Measurements from ENCODE around the gene APRT. TPM values are rescaled to one million over a fixed set of nuclear protein-coding genes. Genes with fewer than 3 reads are reported as not detected.

Gene APRT
- total and polyA plus RNA-seq, 9 of the 15 experiments (the other 6 are each of a cell fraction or from before 2014, with no cell fraction given) = 41.7 to 409 (median 146) TPM

GRCh38 chr16:88799569-88800276 lies 12.0 kb downstream of the APRT start (continued):
- no peak for TF ChIP-seq KAT7 (CRISPR knock-in tag; IDR thresholded peaks at IDR 0.05; ENCODE audit: borderline replicate concordance)
- no peak for TF ChIP-seq ZNF436 (CRISPR knock-in tag; IDR thresholded peaks at IDR 0.05)
- no peak for TF ChIP-seq RFX7 (CRISPR knock-in tag; IDR thresholded peaks at IDR 0.05)
- TF ChIP-seq, protein P1, sequence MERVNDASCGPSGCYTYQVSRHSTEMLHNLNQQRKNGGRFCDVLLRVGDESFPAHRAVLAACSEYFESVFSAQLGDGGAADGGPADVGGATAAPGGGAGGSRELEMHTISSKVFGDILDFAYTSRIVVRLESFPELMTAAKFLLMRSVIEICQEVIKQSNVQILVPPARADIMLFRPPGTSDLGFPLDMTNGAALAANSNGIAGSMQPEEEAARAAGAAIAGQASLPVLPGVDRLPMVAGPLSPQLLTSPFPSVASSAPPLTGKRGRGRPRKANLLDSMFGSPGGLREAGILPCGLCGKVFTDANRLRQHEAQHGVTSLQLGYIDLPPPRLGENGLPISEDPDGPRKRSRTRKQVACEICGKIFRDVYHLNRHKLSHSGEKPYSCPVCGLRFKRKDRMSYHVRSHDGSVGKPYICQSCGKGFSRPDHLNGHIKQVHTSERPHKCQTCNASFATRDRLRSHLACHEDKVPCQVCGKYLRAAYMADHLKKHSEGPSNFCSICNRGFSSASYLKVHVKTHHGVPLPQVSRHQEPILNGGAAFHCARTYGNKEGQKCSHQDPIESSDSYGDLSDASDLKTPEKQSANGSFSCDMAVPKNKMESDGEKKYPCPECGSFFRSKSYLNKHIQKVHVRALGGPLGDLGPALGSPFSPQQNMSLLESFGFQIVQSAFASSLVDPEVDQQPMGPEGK (CRISPR knock-in tag; IDR thresholded peaks at IDR 0.05; ENCODE audit: borderline replicate concordance) = no peak
- TF ChIP-seq JUN (IDR thresholded peaks at IDR 0.05; ENCODE audit: borderline replicate concordance, low read depth, low read length) = peak; percentile 41; the same call in 1 of the 2 replicates
- no peak for TF ChIP-seq JUN (CRISPR knock-in tag; IDR thresholded peaks at IDR 0.05; ENCODE audit: borderline replicate concordance)
- TF ChIP-seq, protein P2, sequence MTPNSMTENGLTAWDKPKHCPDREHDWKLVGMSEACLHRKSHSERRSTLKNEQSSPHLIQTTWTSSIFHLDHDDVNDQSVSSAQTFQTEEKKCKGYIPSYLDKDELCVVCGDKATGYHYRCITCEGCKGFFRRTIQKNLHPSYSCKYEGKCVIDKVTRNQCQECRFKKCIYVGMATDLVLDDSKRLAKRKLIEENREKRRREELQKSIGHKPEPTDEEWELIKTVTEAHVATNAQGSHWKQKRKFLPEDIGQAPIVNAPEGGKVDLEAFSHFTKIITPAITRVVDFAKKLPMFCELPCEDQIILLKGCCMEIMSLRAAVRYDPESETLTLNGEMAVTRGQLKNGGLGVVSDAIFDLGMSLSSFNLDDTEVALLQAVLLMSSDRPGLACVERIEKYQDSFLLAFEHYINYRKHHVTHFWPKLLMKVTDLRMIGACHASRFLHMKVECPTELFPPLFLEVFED (CRISPR knock-in tag; conservative IDR thresholded peaks at IDR 0.05) = no peak
- no peak for TF ChIP-seq NCOA6 (IDR thresholded peaks at IDR 0.05)
- peak; percentile 74 for TF ChIP-seq ATF7 (IDR thresholded peaks at IDR 0.05)
- TF ChIP-seq ZNF212 (CRISPR knock-in tag; IDR thresholded peaks at IDR 0.05) = no peak
- no peak for TF ChIP-seq MCM3 (IDR thresholded peaks at IDR 0.05)
- TF ChIP-seq SREBF2 (CRISPR knock-in tag; IDR thresholded peaks at IDR 0.05) = no peak
- no peak for TF ChIP-seq GTF2F1 (IDR thresholded peaks at IDR 0.05; ENCODE audit: low read depth, low read length)
- TF ChIP-seq TARDBP (IDR thresholded peaks at IDR 0.05) = no peak
- TF ChIP-seq, protein P3, sequence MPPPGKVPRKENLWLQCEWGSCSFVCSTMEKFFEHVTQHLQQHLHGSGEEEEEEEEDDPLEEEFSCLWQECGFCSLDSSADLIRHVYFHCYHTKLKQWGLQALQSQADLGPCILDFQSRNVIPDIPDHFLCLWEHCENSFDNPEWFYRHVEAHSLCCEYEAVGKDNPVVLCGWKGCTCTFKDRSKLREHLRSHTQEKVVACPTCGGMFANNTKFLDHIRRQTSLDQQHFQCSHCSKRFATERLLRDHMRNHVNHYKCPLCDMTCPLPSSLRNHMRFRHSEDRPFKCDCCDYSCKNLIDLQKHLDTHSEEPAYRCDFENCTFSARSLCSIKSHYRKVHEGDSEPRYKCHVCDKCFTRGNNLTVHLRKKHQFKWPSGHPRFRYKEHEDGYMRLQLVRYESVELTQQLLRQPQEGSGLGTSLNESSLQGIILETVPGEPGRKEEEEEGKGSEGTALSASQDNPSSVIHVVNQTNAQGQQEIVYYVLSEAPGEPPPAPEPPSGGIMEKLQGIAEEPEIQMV (tag; conservative IDR thresholded peaks at IDR 0.05; ENCODE audit: low read depth) = no peak
- TF ChIP-seq FOXP1 (CRISPR knock-in tag; IDR thresholded peaks at IDR 0.05) = 0 out of 2 replicates have a peak, but pooled peaks have one; percentile 44
- no peak for TF ChIP-seq MTA1 (IDR thresholded peaks at IDR 0.05; ENCODE audit: borderline replicate concordance)
- TF ChIP-seq ZNF224 (CRISPR knock-in tag; IDR thresholded peaks at IDR 0.05) = no peak
- TF ChIP-seq ZNF589 (CRISPR knock-in tag; IDR thresholded peaks at IDR 0.05; ENCODE audit: low read depth) = peak; percentile 92; the same call in 1 of the 2 replicates
- TF ChIP-seq, protein P4, sequence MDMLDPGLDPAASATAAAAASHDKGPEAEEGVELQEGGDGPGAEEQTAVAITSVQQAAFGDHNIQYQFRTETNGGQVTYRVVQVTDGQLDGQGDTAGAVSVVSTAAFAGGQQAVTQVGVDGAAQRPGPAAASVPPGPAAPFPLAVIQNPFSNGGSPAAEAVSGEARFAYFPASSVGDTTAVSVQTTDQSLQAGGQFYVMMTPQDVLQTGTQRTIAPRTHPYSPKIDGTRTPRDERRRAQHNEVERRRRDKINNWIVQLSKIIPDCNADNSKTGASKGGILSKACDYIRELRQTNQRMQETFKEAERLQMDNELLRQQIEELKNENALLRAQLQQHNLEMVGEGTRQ (CRISPR knock-in tag; IDR thresholded peaks at IDR 0.05) = no peak
- TF ChIP-seq MLX (CRISPR knock-in tag; conservative IDR thresholded peaks at IDR 0.05) = no peak
